IgD-negative memory B cell (primary cell): Measurements from ENCODE around the gene HOXD11. TPM values are rescaled to one million over a fixed set of nuclear protein-coding genes. Genes with fewer than 3 reads are reported as not detected.

Experiments
- H3K27ac Mint-ChIP-seq, 3 donors: one replicate each; pipeline ENCODE4 v1.8.0; 2020 to 2022; ENCODE audit warnings: mild to moderate bottlenecking in 3 of 3, mixed read lengths in 3 of 3, moderate library complexity in 1 of 3
- H3K27me3 Mint-ChIP-seq: one replicate; pipeline ENCODE4 v1.8.0; 2021; ENCODE audit warnings: mixed read lengths
- H3K36me3 Mint-ChIP-seq: one replicate; pipeline ENCODE4 v1.8.0; 2020; ENCODE audit warnings: mild to moderate bottlenecking, mixed read lengths
- H3K4me1 Mint-ChIP-seq, 3 donors: one replicate each; pipeline ENCODE4 v1.8.0; 2020 to 2022; ENCODE audit warnings: mixed read lengths in 3 of 3, mild to moderate bottlenecking in 1 of 3
- H3K4me3 Mint-ChIP-seq, 4 donors: one replicate each; pipeline ENCODE4 v1.8.0; 2020 to 2022; ENCODE audit warnings: mild to moderate bottlenecking in 4 of 4, mixed read lengths in 4 of 4, moderate library complexity in 3 of 4
- H3K9me3 Mint-ChIP-seq, 3 donors: one replicate each; pipeline ENCODE4 v1.8.0; 2020 to 2021; ENCODE audit warnings: mixed read lengths in 3 of 3, mild to moderate bottlenecking in 1 of 3
- polyA plus RNA-seq: library from polyadenylated mRNA; unstranded; fragments of 300-500 nt; fragmentation: Illumina TruSeq; gene quantifications from one replicate; pipeline ENCODE4 v1.2.3, GENCODE V29; 2021

HOXD11 gene
- polyA plus RNA-seq, result not detected

GRCh38 chr2:176106581-176107539 lies at the start of gene HOXD11:
TSS of gene HOXD11 (plus strand) at chr2:176107280. CDS start at chr2:176107356, 76 bp downstream.
- peak within 1 kb of the TSS; percentile 50 to 96 (median 85) for H3K27ac Mint-ChIP-seq

DNA sequence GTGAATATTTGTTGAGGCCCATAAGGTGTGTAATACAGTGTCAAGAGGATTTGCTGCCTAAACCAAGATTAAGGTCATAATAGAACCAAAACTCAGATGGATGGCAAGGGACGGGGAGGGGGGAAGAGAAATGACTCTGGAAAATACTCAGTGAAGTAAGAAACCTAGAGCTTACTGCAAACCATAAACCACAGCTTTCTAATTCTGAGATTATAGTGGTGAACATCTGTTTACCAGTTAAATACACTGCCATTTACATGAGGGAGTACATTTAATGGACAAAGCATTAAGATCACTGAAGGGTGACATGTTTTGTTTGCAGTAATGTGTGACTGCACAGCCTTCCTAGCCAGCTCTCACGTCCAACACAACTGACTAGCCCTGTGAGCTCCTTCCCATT lies 43.1 kb upstream of the HOXD11 start:
- Mint-ChIP-seq H3K4me3 (no peak overlapping the region), H3K36me3 (no peaks in the 10 kb centered on the region), H3K27me3 (peaks cover 32% of the 10 kb centered on the region), H3K4me1 (peaks cover 0 to 9% (median 6%) of the 10 kb centered on the region in 3 donors), H3K27ac (no peak overlapping the region), H3K9me3 (peaks cover 0 to 3% (median 0%) of the 10 kb centered on the region in 3 donors)

More at GRCh38 chr2:176106581-176107539, at the start of gene HOXD11:
- Mint-ChIP-seq H3K9me3 (peaks cover 1 to 13% (median 4%) of the 10 kb centered on the region in 3 donors), H3K4me3 (peak within 1 kb of the TSS in 3 of 4 donors; percentile 50 to 79 (median 73)), H3K27me3 (peaks cover 62% of the 10 kb centered on the region), H3K4me1 (peaks cover 0 to 6% (median 5%) of the 10 kb centered on the region in 3 donors), H3K36me3 (peaks cover 3% of the 10 kb centered on the region)

DNA sequence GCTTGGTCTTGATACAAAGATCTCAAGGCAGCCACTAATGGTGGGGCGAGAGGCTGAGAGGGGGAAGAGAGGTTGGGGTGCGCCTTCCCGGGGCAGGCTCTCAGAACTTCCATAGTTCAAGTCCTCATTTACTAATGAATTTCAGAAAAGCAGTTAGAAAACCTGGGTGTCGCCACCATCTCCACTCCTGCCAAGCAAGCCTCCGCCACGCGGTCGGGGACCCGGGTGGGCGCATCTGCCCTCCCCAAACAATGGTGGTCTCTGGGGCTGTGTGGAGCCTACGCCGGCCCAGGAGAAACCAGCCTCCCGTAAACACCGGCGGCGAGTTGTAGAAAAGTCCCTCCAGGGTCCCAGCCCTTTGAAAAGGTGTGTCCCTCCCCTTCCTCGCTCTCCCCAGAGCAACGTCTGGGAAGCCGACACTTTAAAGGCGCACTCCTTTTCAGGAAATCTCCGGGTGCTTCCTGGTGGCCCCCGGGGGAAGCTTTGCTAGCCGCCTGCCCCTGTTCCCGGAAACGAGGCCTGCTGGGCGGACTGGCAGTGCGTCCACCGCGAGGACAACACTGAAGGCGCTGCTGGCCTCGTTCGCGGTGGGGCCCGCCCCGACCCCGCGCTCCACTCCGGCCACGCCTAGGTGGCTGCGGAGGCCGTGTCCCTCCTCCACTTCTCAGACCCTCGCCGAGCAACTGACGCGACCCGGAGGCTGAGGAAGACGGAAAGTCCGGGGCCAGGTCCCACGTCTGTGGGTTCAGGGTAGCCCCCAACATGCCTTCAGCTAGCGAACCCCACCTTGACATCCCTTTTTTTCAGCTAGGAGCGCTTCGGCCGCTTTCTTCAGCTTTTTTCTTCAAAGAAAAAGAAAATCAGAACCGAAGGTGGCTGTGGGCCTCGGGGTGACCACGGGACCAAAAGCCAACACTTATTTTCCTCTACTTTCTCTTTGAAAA lies 40.2 kb upstream of the HOXD11 start:
- Mint-ChIP-seq H3K36me3 (no peaks in the 10 kb centered on the region), H3K27me3 (peaks cover 58% of the 10 kb centered on the region), H3K9me3 (peaks cover 0 to 7% (median 0%) of the 10 kb centered on the region in 3 donors), H3K27ac (no peak overlapping the region), H3K4me3 (peak overlapping the region in 2 of 4 donors; percentile 23 to 84), H3K4me1 (peaks cover 0 to 9% (median 6%) of the 10 kb centered on the region in 3 donors)

DNA sequence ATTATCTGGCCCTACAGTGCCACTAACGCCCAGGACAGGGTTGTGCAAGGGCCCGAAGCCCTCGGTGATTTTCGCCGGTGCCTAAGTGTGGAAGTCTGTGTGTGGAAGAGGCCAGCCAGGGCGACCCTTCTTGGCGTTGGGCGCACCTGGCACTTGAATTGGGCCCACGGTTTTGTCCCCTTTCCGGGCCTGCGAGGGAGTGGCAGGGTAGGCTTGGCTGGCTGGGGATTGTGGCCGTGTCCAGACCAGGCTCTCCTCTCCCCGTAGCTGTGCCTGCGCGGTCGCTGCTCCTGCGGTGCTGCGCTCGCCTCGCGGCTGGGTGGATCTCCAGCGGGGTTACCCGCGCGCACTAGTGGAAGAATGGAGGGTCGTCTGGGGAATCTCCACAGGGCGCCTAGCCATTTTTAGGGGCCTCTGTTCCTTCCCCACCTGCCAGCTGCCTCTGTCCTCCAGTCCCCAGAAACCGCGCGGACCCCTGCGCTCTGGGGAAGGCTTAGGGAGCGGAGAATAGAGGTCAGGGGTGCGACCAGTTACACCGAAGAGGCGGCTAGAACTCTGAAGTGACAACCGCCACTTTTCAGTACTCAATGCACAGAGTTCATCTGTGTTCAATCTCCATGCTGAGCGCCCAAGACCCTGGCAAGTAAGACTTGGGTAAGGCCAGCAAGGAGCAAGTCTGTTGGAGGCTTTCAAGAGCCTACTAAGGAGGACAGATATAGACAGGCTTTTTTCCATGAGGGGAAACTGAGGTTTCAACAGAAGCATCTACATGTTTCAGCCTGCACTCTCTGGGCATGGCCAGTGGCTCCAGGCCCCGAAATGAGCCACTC lies 39.3 kb upstream of the HOXD11 start:
- peak overlapping the region in 1 of 3 donors; percentile 80 for H3K27ac Mint-ChIP-seq

GRCh38 chr2:176068419-176068832 lies 38.7 kb upstream of the HOXD11 start:
- peaks cover 69% of the 10 kb centered on the region for H3K27me3 Mint-ChIP-seq
- H3K27ac Mint-ChIP-seq, result no peak overlapping the region
- H3K9me3 Mint-ChIP-seq, result peaks cover 0 to 7% (median 0%) of the 10 kb centered on the region in 3 donors
- H3K36me3 Mint-ChIP-seq, result no peaks in the 10 kb centered on the region
- peaks cover 0 to 9% (median 6%) of the 10 kb centered on the region in 3 donors for H3K4me1 Mint-ChIP-seq
- H3K4me3 Mint-ChIP-seq, result no peak overlapping the region

More for the DNA sequence above, 39.3 kb upstream of the HOXD11 start:
- peak overlapping the region in 2 of 4 donors; percentile 23 to 84 for H3K4me3 Mint-ChIP-seq
- H3K27me3 Mint-ChIP-seq, result peaks cover 64% of the 10 kb centered on the region
- peaks cover 0 to 7% (median 0%) of the 10 kb centered on the region in 3 donors for H3K9me3 Mint-ChIP-seq
- H3K36me3 Mint-ChIP-seq, result no peaks in the 10 kb centered on the region
- H3K4me1 Mint-ChIP-seq, result peaks cover 0 to 9% (median 6%) of the 10 kb centered on the region in 3 donors

DNA sequence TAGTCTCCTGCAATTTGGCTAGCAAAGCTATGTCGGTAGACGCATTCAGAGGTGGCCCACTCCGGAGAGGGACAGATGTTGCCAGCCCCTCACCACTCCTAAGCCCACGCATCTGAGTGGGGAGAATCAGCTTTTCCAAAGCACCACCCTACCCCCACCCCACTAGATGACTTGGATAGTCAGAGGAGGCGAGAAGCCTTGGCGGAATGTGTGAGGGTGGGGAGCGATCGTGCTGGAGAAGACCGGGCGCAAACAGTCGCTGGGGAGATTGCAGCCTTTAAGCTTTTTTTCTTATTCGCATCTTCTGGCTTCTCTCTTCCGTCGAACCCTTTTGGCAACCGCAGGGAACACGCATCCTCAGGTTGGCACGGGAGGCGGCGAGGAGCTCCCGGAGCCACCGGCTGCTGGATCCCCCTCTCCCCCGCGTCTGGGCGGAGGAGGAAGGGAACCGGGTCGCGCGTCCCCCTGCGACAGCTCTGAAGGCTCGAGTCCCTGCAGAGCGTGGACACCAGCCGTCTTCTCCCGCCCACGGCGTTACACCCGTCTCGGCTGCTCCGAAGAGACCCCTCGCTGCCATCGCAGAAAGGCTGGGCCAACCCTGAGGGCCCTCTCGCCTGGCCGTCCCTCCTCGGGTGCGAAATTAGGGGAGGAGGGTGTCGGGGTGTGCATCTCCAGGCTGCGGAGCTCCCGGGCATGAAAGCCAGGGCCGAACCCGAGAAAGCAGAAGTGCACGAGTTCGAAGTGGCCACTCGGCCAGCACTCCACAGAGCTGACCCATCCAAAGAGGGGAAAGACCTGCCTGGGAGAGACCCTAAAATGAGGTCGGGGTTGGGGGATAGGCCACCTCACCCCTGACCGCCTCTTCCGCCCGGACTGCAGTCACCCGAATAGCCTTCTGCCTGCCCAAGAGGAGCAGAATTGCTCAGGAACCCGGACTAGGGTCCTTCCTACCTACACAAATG lies 35.5 kb upstream of the HOXD11 start:
- H3K36me3 Mint-ChIP-seq, result peaks cover 1% of the 10 kb centered on the region
- peaks cover 0 to 12% (median 3%) of the 10 kb centered on the region in 3 donors for H3K9me3 Mint-ChIP-seq
- no peak overlapping the region for H3K4me3 Mint-ChIP-seq
- peaks cover 0 to 9% (median 6%) of the 10 kb centered on the region in 3 donors for H3K4me1 Mint-ChIP-seq
- peaks cover 81% of the 10 kb centered on the region for H3K27me3 Mint-ChIP-seq
- peak overlapping the region in 1 of 3 donors; percentile 85 for H3K27ac Mint-ChIP-seq

- Mint-ChIP-seq H3K4me3 (no peak overlapping the region), H3K27ac (peak overlapping the region in 1 of 3 donors; percentile 85), H3K9me3 (peaks cover 0 to 12% (median 3%) of the 10 kb centered on the region in 3 donors), H3K27me3 (peaks cover 78% of the 10 kb centered on the region), H3K4me1 (peaks cover 0 to 9% (median 6%) of the 10 kb centered on the region in 3 donors), H3K36me3 (peaks cover 1% of the 10 kb centered on the region)
Measured at GRCh38 chr2:176072292-176072669, 34.8 kb upstream of the HOXD11 start.

DNA sequence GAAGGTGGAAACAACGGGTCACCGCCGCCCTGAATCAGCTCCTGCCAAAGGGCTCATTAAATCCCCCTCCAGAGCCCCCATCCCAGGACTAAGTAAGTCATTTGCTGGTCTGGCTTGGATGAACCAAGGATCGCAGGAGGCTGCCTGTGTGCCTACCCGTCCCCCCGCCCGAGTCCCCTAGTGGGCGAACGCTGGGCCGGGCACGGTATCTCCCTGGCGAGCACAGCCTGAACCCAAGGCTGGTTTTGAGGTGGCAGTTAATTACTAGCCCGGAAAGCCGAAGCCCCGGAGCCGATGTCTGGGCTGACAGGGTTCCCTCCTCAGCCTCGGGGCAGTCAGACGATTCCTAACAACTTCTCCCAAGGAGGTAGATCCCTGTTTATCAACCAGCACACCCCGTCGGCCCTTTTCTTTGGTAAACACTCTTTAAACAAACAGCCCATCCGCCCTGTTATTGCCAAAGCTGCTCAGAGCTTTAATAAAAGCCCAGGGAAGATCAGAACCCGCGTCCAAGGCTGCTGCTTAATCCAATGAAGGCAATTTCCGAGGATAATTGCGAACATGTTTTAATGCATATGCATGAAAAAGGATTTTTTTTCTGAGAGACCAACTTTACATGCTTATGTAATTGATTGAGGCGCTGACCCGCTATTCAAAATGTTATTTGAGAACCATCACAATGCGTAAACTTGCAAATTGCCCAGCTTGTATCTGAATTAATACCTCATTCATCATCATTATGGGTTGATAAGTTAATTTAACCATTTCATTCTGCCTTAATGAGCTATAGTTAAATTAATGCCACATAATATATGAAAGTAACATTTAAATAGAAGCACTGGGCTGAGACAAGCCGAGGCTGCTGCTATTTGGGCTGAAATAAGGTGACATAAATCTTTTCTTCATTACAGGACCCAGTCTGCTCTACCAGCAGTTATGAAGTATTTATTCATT lies 33.9 kb upstream of the HOXD11 start:
- no peak overlapping the region for H3K4me3 Mint-ChIP-seq
- H3K27me3 Mint-ChIP-seq, result peaks cover 75% of the 10 kb centered on the region
- peak overlapping the region in 2 of 3 donors; percentile 55 to 85 for H3K27ac Mint-ChIP-seq
- peaks cover 0 to 6% (median 5%) of the 10 kb centered on the region in 3 donors for H3K4me1 Mint-ChIP-seq
- H3K9me3 Mint-ChIP-seq, result peaks cover 2 to 12% (median 3%) of the 10 kb centered on the region in 3 donors
- peaks cover 1% of the 10 kb centered on the region for H3K36me3 Mint-ChIP-seq

DNA sequence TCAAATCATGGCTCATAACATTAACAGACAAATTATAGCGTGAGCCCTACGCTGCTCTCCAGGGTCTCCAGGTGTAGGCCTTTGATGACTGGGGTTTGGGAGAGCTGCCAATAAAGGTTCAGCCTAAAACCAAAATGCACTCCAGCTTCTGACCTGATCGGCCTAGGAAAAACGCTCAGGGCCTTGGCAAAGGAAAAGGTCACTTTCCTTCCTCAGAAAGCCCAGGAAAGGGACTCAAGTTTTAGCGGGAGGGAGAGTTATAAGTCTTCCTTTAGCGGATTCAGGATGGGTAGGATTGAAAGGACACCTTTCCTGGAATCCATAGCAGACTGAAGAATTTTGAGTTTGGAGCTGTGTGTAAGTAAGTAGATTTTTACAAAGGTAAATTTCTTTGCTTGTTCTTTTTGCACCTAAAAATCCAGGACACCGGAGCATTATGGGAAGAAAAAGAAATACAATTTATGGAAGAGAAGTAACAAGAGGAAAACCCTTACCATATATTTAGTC lies 32.1 kb upstream of the HOXD11 start:
- H3K4me3 Mint-ChIP-seq, result no peak overlapping the region
- H3K9me3 Mint-ChIP-seq, result peaks cover 4 to 14% (median 6%) of the 10 kb centered on the region in 3 donors
- H3K36me3 Mint-ChIP-seq, result peaks cover 1% of the 10 kb centered on the region
- peaks cover 0 to 6% (median 2%) of the 10 kb centered on the region in 3 donors for H3K4me1 Mint-ChIP-seq
- peaks cover 67% of the 10 kb centered on the region for H3K27me3 Mint-ChIP-seq
- peak overlapping the region in 2 of 3 donors; percentile 55 to 61 for H3K27ac Mint-ChIP-seq

GRCh38 chr2:176075481-176075880 lies 31.6 kb upstream of the HOXD11 start:
- peak overlapping the region in 2 of 3 donors; percentile 0 to 61 for H3K27ac Mint-ChIP-seq
- peaks cover 0 to 6% (median 2%) of the 10 kb centered on the region in 3 donors for H3K4me1 Mint-ChIP-seq
- H3K9me3 Mint-ChIP-seq, result peaks cover 4 to 14% (median 6%) of the 10 kb centered on the region in 3 donors
- H3K36me3 Mint-ChIP-seq, result peaks cover 1% of the 10 kb centered on the region
- peak overlapping the region in 1 of 4 donors; percentile 32 for H3K4me3 Mint-ChIP-seq
- peaks cover 62% of the 10 kb centered on the region for H3K27me3 Mint-ChIP-seq

GRCh38 chr2:176076063-176076462 lies 31.0 kb upstream of the HOXD11 start:
- H3K9me3 Mint-ChIP-seq, result peaks cover 4 to 13% (median 6%) of the 10 kb centered on the region in 3 donors
- peaks cover 0 to 6% (median 2%) of the 10 kb centered on the region in 3 donors for H3K4me1 Mint-ChIP-seq
- H3K36me3 Mint-ChIP-seq, result peaks cover 1% of the 10 kb centered on the region
- peaks cover 61% of the 10 kb centered on the region for H3K27me3 Mint-ChIP-seq
- H3K27ac Mint-ChIP-seq, result peak overlapping the region in 1 of 3 donors; percentile 61
- H3K4me3 Mint-ChIP-seq, result peak overlapping the region in 1 of 4 donors; percentile 36
